Stimulated activated CD4-positive, alpha-beta T cell treated with anti-CD3 and anti-CD28 coated beads, Interleukin-1b, Interleukin-23, amount 100 ng/mL, for 24 hours (primary cell): ENCODE data around the gene ZNF398.

Source experiments
- DNase-seq, 4 experiments: peaks; one replicate each; pipeline ENCODE4 v3.0.0-alpha.2; 2020; ENCODE audit warnings: low read depth in 4 of 4, low spot score in 1 of 4

ZNF398 gene

GRCh38 chr7:149147752-149148653 is 750 bp downstream of the ZNF398 start:
- DNase-seq: peak; percentile 18 to 45 (median 38)

- no peak for DNase-seq
Measured at GRCh38 chr7:149150981-149151380, 3.7 kb downstream of the ZNF398 start.

- no peak for DNase-seq
Measured at GRCh38 chr7:149153346-149153745, 6.1 kb downstream of the ZNF398 start.

DNA sequence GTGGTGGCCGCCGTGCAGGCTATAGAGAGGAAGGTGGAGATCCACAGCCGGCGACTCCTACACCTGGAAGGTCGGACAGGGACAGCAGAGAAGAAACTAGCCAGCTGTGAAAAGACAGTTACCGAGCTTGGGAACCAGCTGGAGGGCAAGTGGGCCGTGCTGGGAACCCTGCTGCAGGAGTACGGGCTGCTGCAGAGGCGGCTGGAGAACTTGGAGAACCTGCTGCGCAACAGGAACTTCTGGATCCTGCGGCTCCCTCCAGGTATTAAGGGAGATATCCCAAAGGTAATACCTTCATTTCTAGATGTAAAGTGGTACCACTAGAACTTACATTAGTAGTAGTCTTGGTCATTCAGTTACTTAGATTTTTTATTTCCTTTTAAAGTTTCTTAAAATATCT is 6.8 kb downstream of the ZNF398 start:
- no peak for DNase-seq

- no peak for DNase-seq
Measured at GRCh38 chr7:149156898-149157297, 9.6 kb downstream of the ZNF398 start.

GRCh38 chr7:149161241-149161848 is 14.1 kb downstream of the ZNF398 start:
- no peak for DNase-seq

DNA sequence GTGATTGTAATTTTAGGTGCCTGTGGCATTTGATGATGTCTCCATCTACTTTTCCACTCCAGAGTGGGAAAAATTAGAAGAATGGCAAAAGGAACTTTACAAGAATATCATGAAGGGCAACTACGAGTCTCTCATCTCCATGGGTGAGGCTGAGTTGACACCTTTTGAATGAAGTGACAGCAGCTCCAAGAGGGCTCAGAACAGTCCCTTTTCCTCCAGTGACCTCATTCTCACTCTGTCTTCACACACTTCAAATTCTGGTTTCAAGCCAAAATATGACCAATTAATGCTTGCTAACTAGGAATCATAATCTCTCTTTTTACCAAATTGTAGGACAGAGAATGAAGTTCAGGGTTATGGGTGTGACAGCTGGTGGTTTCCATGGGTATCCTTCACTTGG is 18.9 kb downstream of the ZNF398 start:
- DNase-seq: no peak

DNA sequence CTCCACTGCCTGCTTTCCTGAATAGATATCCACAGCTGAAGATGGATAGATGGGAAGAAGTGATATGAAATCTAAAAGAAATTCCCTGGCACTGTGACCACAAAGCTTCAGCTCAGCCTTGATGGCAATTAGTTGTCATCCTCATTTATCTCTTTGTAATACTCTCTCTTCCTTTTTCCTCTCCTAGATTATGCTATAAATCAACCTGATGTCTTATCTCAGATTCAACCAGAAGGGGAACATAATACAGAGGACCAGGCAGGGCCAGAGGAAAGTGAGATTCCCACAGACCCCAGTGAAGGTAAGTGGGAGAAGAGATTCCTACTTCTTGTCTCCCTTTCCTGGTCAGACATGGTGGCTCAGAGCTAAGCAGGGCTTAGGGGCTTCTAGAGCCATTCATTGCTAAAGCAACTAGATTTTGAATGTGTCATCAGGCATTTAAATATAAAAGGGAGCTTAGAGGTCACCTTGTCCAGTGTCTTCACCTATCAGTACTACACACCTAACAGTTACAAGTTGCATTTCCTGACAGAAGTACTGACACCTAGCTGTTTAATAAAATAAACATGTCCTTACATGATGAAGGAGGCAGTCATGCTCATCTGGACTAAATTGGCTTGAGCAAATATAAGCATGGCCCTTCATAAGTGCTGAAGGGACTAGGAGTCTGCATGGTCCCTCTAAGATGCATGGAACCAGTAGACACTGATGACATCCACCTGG is 19.5 kb downstream of the ZNF398 start:
- no peak for DNase-seq

DNA sequence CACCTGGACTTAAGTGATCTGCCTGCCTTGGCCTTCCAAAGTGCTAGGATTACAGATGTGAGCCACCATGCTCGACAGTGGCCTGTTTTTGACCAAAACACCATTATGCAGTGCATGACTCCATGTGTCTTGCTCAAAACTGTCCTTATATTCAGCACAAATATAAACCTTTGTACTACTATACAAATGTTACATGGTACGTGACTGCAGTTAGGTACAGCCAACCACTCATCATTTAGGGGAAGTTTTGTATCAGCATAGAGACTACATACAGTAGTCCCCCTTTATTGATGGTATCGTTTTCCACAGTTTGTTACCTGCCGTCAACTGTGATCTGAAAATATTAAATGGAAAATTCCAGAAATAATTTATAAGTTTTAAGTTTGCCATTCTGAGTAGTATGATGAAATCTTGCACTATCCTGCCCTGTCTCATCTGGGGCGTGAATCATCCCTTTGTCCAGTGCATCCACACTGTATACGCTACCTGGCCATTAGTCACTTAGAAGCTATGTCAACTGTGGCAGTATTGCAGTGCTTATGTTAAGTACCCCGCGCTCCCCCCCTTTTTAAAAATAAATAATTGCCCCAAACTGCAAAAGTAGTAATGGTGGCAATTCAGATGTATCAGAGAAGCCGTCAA is 24.8 kb downstream of the ZNF398 start:
- no peak for DNase-seq

DNA sequence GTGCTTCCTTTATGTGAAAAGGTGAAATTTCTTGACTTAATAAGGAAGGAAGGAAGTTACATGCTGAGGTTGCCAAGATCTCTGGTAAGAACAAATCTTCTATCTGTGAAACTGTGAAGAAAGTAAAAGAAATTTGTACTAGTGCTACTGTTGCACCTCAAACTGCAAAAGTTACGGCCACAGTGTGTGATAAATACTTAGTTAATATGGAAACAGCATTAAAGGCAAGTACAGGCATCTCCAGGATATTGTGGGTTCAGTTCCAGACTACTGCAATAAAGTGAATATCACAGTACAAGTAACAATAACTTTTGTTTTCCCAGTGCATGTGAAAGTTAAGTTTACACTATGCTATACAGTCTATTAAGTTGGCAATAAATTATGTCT is 25.3 kb downstream of the ZNF398 start:
- DNase-seq: no peak

DNA sequence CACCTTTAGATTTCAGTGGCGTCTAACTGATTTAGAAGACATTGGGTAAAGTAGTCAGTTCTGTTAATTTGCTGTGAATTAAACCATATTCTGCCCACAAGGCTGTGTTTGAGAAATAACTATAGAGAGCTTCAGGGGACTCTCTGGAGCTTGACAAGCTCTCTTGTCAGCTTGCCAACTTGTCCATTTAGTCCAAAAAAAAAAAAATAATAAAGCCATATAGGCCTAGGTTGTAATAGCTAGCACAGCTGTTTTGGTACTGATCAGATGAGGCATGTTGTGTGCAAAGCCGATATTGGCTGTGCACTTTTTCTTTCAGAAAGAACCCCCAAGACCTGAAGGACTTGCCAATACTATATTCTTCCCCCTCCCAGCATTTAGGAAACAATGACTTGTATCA is 27.9 kb downstream of the ZNF398 start:
- no peak for DNase-seq

DNA sequence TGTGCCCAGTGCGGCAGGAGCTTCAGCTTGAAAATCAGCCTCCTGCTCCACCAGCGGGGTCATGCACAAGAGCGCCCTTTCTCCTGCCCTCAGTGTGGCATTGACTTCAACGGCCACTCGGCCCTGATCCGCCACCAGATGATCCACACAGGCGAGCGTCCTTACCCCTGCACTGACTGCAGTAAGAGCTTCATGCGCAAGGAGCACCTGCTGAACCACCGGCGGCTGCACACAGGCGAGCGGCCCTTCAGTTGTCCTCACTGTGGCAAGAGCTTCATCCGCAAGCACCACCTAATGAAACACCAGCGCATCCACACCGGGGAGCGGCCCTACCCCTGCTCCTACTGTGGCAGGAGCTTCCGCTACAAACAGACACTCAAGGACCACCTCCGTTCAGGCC is 32.0 kb downstream of the ZNF398 start:
- DNase-seq: no peak

GRCh38 chr7:149180722-149181449 is 33.6 kb downstream of the ZNF398 start:
- DNase-seq: no peak

DNA sequence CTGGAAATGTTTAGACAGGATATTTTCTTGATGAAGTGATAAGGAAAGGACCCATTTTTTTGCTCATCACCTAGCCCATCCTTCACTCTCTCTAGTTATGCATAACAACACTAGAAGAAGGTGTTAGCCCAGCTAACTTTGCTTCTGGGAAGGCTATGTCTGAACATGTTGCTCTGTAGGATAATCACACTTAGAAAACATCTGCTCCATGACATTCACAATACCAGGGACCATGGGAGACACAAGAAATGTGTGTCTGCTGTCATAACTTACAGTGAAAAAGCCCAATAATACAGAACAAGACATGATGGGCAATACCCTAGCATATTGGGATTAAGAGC is 34.2 kb downstream of the ZNF398 start:
- DNase-seq: no peak

DNA sequence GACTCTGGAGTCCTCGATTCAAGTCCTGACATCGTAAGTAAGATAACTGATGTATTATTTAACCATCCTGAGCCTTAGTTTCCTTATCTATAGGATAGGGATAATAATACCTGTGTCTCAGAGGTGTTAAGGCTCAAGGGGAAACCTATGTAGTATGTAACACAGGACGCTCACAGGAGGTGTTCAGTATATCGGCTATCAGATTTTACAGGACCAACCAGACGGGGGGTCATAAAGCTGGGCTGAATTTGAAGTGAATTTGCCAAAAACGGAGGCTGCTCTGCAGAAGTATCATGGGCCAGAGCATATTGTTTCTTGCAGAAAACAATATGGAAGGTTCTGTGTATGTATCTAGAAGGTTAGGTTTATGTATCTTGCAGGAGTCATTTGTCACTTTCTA is 37.0 kb downstream of the ZNF398 start:
- no peak for DNase-seq

GRCh38 chr7:149188213-149188612 is 41.0 kb downstream of the ZNF398 start:
- DNase-seq: no peak

DNA sequence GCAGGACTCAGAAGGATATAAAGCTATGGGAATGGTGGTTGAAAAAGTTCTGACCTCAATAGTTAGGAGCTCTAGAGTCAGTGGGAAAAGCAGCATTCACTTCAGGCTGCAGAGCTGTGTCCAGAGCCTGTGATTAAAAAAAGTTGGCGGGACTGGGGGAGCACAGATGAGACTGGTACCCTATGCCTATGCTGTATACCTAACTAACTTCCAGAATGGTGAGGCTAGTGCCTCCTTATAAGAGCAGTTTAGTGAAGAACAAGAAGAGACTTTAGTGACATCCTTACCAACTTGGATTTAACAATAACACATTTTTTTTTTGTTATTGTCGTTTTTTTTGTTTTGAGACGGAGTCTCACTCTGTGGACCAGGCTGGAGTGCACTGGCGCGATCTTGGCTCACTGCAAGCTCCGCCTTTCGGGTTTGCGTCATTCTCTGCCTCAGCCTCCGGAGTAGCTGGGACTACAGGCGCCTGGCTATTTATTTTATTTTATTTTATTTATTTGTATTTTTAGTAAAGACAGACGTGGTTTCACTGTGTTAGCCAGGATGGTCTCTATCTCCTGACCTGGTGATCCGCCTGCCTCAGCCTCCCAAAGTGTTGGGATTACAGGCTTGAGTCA is 41.5 kb downstream of the ZNF398 start:
- no peak for DNase-seq

- DNase-seq: no peak
Measured at GRCh38 chr7:149191851-149192250, 44.6 kb downstream of the ZNF398 start.

GRCh38 chr7:149194799-149195179 is 47.5 kb downstream of the ZNF398 start:
- no peak for DNase-seq
